Gastrocnemius medialis (tissue), 4 donors: ENCODE measurements around the gene ANKRD62. TPM values are rescaled to one million over a fixed set of nuclear protein-coding genes. Genes with fewer than 3 reads are reported as not detected.

Experiments used
- ATAC-seq, 2 donors: fragments of 150-250 bp; one replicate each; pipeline ENCODE4 v1.9.1; 2016
- DNase-seq, 2 donors: peaks; one replicate each; pipeline ENCODE4 v3.0.0-alpha.2; 2019
- H3K27ac ChIP-seq, 4 donors: fragments of 200-600 bp; sonication (generic); 1 replicate in 1 of 4; 2 replicates in 3 of 4; pipeline ENCODE4 v1.5.1; 2016 to 2018; ENCODE audit warnings: mild to moderate bottlenecking in 2 of 4, moderate library complexity in 1 of 4
- H3K27me3 ChIP-seq, 3 donors: fragments of 200-600 bp; sonication (generic) in 2 of 3; 1 replicate in 1 of 3; 2 replicates in 2 of 3; pipeline versions ENCODE4 v1.5.1 to v1.6.0; 2016 to 2019; ENCODE audit warnings: mild to moderate bottlenecking in 1 of 3, moderate library complexity in 1 of 3
- H3K36me3 ChIP-seq, 2 donors: fragments of 200-600 bp; sonication (generic) in 1 of 2; one replicate each; pipeline ENCODE4 v1.5.1; 2017 to 2018
- H3K4me1 ChIP-seq, 2 donors: fragments of 200-600 bp; sonication (generic) in 1 of 2; one replicate each; pipeline ENCODE4 v1.5.1; 2016 to 2017; ENCODE audit warnings: mild to moderate bottlenecking in 2 of 2
- H3K4me3 ChIP-seq, 4 donors: fragments of 200-600 bp; sonication (generic) in 3 of 4; 1 replicate in 1 of 4; 2 replicates in 3 of 4; pipeline ENCODE4 v1.5.1; 2016 to 2019; ENCODE audit warnings: mild to moderate bottlenecking in 2 of 4
- H3K9me3 ChIP-seq, 3 donors: fragments of 200-600 bp; sonication (generic) in 2 of 3; 1 replicate in 1 of 3; 2 replicates in 2 of 3; pipeline ENCODE4 v1.5.1; 2016 to 2019
- CTCF ChIP-seq, 5 experiments: fragments of 450-650 bp in 3 of 5; fragments of 200-600 bp in 2 of 5; sonication (generic) in 2 of 5; IDR thresholded peaks in 4 of 5; conservative IDR thresholded peaks in 1 of 5; 1 replicate in 4 of 5; 2 replicates in 1 of 5; pipeline ENCODE4 v1.5.1; 2016 to 2019; ENCODE audit warnings: antibody characterized with exemption in 5 of 5, mild to moderate bottlenecking in 3 of 5, moderate library complexity in 3 of 5
- POLR2A ChIP-seq, 2 donors: fragments of 450-650 bp; IDR thresholded peaks; one replicate each; pipeline ENCODE4 v1.6.1; 2017; ENCODE audit warnings: antibody characterized with exemption in 2 of 2, mild to moderate bottlenecking in 2 of 2, moderate library complexity in 2 of 2
- in situ Hi-C, 4 donors: fragments of 200-750 bp; cut with MboI; loops; one replicate each; pipeline versions ENCODE4 v1.15.0 to v1.8.0; 2017; ENCODE audit warnings: low sequenced_read_pairs in 4 of 4
- intact Hi-C: fragments of 100-400 bp; cut with DNase I; formaldehyde crosslinking; loops from one replicate; pipeline ENCODE4 v1.15.1; 2023; ENCODE audit warnings: low total_unique reads
- total RNA-seq, 4 donors: library from RNA; depleted of rRNA; stranded (reverse); fragments of >200 nt; gene quantifications; one replicate each; pipeline versions ENCODE4 v1.1.0 to v1.2.3, GENCODE V29; 2016

Gene ANKRD62
- total RNA-seq, 4 donors from 2014 or later, result not detected

GRCh38 chr18:12102136-12102842, 8.6 kb downstream of the ANKRD62 start:
- H3K9me3 ChIP-seq, result no peaks in the 10 kb centered on the region
- H3K4me3 ChIP-seq, result no peak overlapping the region
- DNase-seq (no peak), ATAC-seq (no peak)
- in situ Hi-C loops, result no loop called here
- TF ChIP-seq POLR2A (IDR thresholded peaks at IDR 0.05) (no peak), CTCF (IDR thresholded peaks at IDR 0.05 in 4 of 5, conservative IDR thresholded peaks at IDR 0.05 in 1 of 5) (no peak)
- H3K27me3 ChIP-seq, result no peaks in the 10 kb centered on the region
- no peaks in the 10 kb centered on the region for H3K36me3 ChIP-seq
- no peaks in the 10 kb centered on the region for H3K4me1 ChIP-seq
- intact Hi-C loops, result no loop called here
- H3K27ac ChIP-seq, result no peak overlapping the region

DNA sequence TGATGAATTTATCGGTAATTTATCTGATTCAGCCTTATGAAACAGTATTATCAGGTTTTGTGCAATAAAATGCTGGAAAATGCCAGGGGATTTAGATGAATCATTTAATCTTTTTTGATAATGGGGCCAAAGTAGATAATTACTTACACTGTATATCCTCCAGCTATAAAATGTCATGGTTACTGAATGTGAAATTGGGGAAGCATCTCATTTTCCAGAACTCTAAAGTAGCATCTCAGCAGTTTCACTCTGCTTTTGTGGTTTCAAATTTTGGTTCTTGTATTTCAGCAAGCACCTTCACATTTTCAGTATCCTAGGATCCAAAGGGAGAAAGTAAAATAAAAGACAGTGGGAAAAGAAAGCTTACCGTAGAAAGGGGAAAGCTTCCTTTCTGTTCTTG, 12.8 kb downstream of the ANKRD62 start:
- Histone ChIP-seq H3K27me3 (no peaks in the 10 kb centered on the region), H3K36me3 (no peaks in the 10 kb centered on the region), H3K4me1 (no peaks in the 10 kb centered on the region), H3K9me3 (no peaks in the 10 kb centered on the region), H3K4me3 (no peak overlapping the region), H3K27ac (no peak overlapping the region)
- no peak for TF ChIP-seq POLR2A (IDR thresholded peaks at IDR 0.05)
- no peak for TF ChIP-seq CTCF (IDR thresholded peaks at IDR 0.05 in 4 of 5, conservative IDR thresholded peaks at IDR 0.05 in 1 of 5)
- ATAC-seq (no peak), DNase-seq (no peak)
- intact Hi-C loops, result no loop called here
- in situ Hi-C loops, result no loop called here

- intact Hi-C loops, result no loop called here
- in situ Hi-C loops, result no loop called here
- Histone ChIP-seq H3K36me3 (no peaks in the 10 kb centered on the region), H3K9me3 (no peaks in the 10 kb centered on the region), H3K4me1 (no peaks in the 10 kb centered on the region), H3K4me3 (no peak overlapping the region), H3K27ac (no peak overlapping the region), H3K27me3 (no peaks in the 10 kb centered on the region)
- ATAC-seq (no peak), DNase-seq (no peak)
- TF ChIP-seq CTCF (IDR thresholded peaks at IDR 0.05 in 4 of 5, conservative IDR thresholded peaks at IDR 0.05 in 1 of 5) (no peak), POLR2A (IDR thresholded peaks at IDR 0.05) (no peak)
These were observed 16.2 kb downstream of the ANKRD62 start for GRCh38 chr18:12109836-12110235.

GRCh38 chr18:12113999-12114646, 20.5 kb downstream of the ANKRD62 start:
- in situ Hi-C loops, result no loop called here
- no peaks in the 10 kb centered on the region for H3K36me3 ChIP-seq
- no peak for TF ChIP-seq POLR2A (IDR thresholded peaks at IDR 0.05)
- no peak for TF ChIP-seq CTCF (IDR thresholded peaks at IDR 0.05 in 4 of 5, conservative IDR thresholded peaks at IDR 0.05 in 1 of 5)
- no peak overlapping the region for H3K4me3 ChIP-seq
- ATAC-seq (no peak), DNase-seq (no peak)
- H3K27ac ChIP-seq, result no peak overlapping the region
- H3K27me3 ChIP-seq, result no peaks in the 10 kb centered on the region
- no peaks in the 10 kb centered on the region for H3K9me3 ChIP-seq
- intact Hi-C loops, result no loop called here
- H3K4me1 ChIP-seq, result no peaks in the 10 kb centered on the region
